Measurements from ENCODE around the gene VWC2L. TPM values are rescaled to one million over a fixed set of nuclear protein-coding genes. Genes with fewer than 3 reads are reported as not detected.
A peak's percentile ranks its signal among the peaks of the same experiment; 100 is the strongest.

VWC2L gene
- polyA plus RNA-seq, 2 of the 4 experiments (the other 2 are of a cell fraction), result not detected

- DNase-seq (ENCODE audit: low read depth in 1 of 2, low spot score in 1 of 2), result no peak
- WGBS (ENCODE audit: missing lambda C conversion rate), result 46% methylated on average over 3 of the region's 3 CpGs
- Histone ChIP-seq H3K4me3 (no peak overlapping the region), H3K4me2 (no peak overlapping the region), H3K4me1 (no peaks in the 10 kb centered on the region), H3K27ac (no peak overlapping the region), H3K9me3 (no peaks in the 10 kb centered on the region)
- POLR2A ChIA-PET, result no interaction called here
- CTCF ChIA-PET, result interaction anchor here (0.9 kb wide), 1 partner anchor 13 kb away, joined by 4 read pairs; no protein-coding TSS in a partner anchor
- FAIRE-seq, result no peak
- no peak for ATAC-seq
- TF ChIP-seq ZNF302 (CRISPR knock-in tag; IDR thresholded peaks at IDR 0.05) (no peak), MAFK (IDR thresholded peaks at IDR 0.05; ENCODE audit: partially characterized antibody) (peak; percentile 27)
Observed at GRCh38 chr2:214469728-214470127, 58.9 kb downstream of the VWC2L start.

- FAIRE-seq, result no peak
Observed at GRCh38 chr2:214471382-214471781, 60.5 kb downstream of the VWC2L start.

GRCh38 chr2:214471990-214472389 is 61.1 kb downstream of the VWC2L start:
- Histone ChIP-seq H3K9me3 (no peaks in the 10 kb centered on the region), H3K4me2 (no peak overlapping the region), H3K4me1 (no peaks in the 10 kb centered on the region), H3K27ac (no peak overlapping the region), H3K4me3 (no peak overlapping the region)
- 18% methylated on average over 1 of the region's 1 CpG for WGBS (ENCODE audit: missing lambda C conversion rate)
- POLR2A ChIA-PET, result no interaction called here
- DNase-seq (ENCODE audit: low read depth in 1 of 2, low spot score in 1 of 2) (no peak), ATAC-seq (no peak), FAIRE-seq (no peak)
- TF ChIP-seq RNF2 (IDR thresholded peaks at IDR 0.05; ENCODE audit: borderline replicate concordance, low read depth) (no peak), HDAC2 (IDR thresholded peaks at IDR 0.05) (no peak), TP53 (CRISPR knock-in tag; IDR thresholded peaks at IDR 0.05) (no peak), ZNF302 (CRISPR knock-in tag; IDR thresholded peaks at IDR 0.05) (no peak), CEBPB (IDR thresholded peaks at IDR 0.05) (no peak), HMGXB4 (CRISPR knock-in tag; IDR thresholded peaks at IDR 0.05; ENCODE audit: borderline replicate concordance) (no peak), BCL3 (IDR thresholded peaks at IDR 0.05) (no peak), EHF (CRISPR knock-in tag; IDR thresholded peaks at IDR 0.05) (no peak), ESRRA (IDR thresholded peaks at IDR 0.05; ENCODE audit: borderline replicate concordance, low read length) (no peak), HOXB5 (CRISPR knock-in tag; IDR thresholded peaks at IDR 0.05) (no peak), JUNB (IDR thresholded peaks at IDR 0.05) (no peak), CTCF (IDR thresholded peaks at IDR 0.05) (no peak), POLR2AphosphoS2 (conservative IDR thresholded peaks at IDR 0.05; ENCODE audit: low read length) (no peak), ZC3H11A (IDR thresholded peaks at IDR 0.05) (no peak)
- CTCF ChIA-PET, result no interaction called here

More at GRCh38 chr2:214471382-214471781, 60.5 kb downstream of the VWC2L start:
- no peaks in the 10 kb centered on the region for H3K4me1 ChIP-seq
- no peak overlapping the region for H3K4me2 ChIP-seq
- ChIA-PET POLR2A (no interaction called here), CTCF (no interaction called here)
- no peaks in the 10 kb centered on the region for H3K9me3 ChIP-seq
- no peak overlapping the region for H3K4me3 ChIP-seq
- 21% methylated on average over 1 of the region's 1 CpG for WGBS (ENCODE audit: missing lambda C conversion rate)
- no peak for DNase-seq (ENCODE audit: low read depth in 1 of 2, low spot score in 1 of 2)
- ATAC-seq, result no peak
- no peak overlapping the region for H3K27ac ChIP-seq
- TF ChIP-seq POLR2A (IDR thresholded peaks at IDR 0.05; ENCODE audit: low read length), result no peak
- no peak for TF ChIP-seq POLR2AphosphoS2 (conservative IDR thresholded peaks at IDR 0.05; ENCODE audit: low read length)
- TF ChIP-seq ZNF302 (CRISPR knock-in tag; IDR thresholded peaks at IDR 0.05), result no peak
- TF ChIP-seq MAZ (IDR thresholded peaks at IDR 0.05; ENCODE audit: borderline replicate concordance, low read depth, low read length), result no peak
- no peak for TF ChIP-seq RAD21 (conservative IDR thresholded peaks at IDR 0.05 in 1 of 2, IDR thresholded peaks at IDR 0.05 in 1 of 2)
- no peak for TF ChIP-seq HOXA7 (CRISPR knock-in tag; IDR thresholded peaks at IDR 0.05)
- no peak for TF ChIP-seq RNF2 (IDR thresholded peaks at IDR 0.05; ENCODE audit: borderline replicate concordance, low read depth)
- TF ChIP-seq HES2 (IDR thresholded peaks at IDR 0.05), result no peak
- TF ChIP-seq HOXB5 (CRISPR knock-in tag; IDR thresholded peaks at IDR 0.05), result no peak
